ENCODE results near the gene ZNF280D.
"Not testable (repeated sequence)": the region's sequence is repeated elsewhere in the genome, so short reads cannot be mapped to it uniquely, and the experiment has no call there.

Gene ZNF280D

DNA sequence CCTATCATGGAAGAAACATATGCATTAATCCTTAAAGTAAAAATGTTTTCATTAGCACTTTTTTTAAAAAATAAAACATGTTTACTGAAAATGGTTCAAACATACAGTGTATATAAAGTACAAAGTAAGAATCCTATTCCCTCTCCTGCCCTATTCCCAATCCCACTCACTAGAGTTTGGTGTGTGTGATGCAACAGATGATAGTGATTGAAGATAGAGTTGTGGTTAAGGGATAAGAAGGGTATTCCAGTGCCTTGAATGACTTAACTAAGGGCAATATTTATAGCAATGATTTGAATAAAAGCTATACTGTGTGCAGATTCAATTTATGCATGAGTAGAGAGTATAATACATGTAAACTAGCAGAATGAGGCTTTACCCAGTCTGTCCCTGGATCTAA is 18.1 kb downstream of the ZNF280D start:
- no peak for DNase-seq (ENCODE audit: low spot score)

DNA sequence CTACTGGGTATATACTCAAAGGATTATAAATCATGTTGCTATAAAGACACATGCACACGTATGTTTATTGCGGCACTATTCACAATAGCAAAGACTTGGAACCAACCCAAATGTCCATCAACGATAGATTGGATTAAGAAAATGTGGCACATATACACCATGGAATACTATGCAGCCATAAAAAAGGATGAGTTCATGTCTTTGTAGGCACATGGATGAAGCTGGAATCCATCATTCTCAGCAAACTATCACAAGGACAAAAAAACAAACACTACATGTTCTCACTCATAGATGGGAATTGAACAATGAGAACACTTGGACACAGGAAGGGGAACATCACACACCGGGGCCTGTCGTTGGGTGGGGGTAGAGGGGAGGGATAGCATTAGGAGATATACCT is 23.8 kb downstream of the ZNF280D start:
- not testable (repeated sequence) for DNase-seq (ENCODE audit: low spot score)

DNA sequence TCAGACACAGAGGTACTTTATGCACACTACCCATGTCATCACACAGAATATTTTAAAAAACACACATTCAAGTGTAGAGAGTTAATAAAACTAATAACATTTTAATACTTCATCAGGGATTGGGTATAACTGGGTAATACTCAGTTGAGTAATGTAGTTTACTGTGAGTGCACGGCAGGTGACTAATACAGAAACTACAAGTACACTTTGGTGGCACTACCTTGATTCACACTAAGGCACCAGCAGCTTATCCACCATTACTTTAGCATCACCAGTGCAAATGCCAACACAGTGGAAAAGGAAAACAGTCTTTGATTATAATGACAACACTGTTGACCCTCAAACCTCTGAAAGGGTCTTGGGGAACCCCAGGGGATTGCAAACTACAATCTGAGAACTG is 33.6 kb downstream of the ZNF280D start:
- DNase-seq (ENCODE audit: low spot score), result no peak

DNA sequence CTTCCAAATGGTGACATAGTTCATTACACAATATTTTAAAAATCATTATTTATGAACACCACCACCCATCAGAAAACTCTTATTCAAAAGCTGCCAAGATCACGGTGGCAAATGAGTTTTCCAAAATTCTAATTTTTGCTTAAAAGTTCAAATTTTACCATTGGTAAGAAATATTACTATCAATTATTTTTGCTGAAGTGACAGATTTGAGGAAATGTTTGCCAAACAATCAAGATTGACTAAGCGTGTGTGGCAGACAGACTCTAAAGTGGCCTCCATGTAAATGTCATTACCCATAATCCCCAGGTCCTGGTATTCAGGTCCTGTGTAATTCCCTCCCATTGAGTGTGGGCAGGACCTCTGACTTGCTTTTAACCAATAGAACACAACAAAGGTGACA is 35.0 kb downstream of the ZNF280D start:
- no peak for DNase-seq (ENCODE audit: low spot score)

DNA sequence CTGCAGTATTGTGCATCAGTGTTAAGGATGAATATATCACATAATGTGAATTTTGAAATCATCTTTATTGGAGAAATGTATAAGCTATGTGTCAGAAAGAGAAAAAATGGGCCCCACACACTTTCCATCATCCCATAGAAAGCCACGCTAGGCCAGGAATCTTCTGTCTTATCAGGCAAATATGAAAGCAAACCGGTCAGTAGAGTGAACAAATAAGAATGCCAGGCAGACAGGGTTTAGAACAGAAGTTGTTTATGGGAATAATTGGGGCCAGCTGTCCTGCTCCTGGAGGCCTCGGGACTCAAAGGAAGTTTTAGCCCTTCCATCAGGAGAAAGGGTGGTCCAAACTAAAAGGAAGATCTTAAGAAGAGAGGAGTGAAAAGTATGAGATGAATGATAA is 39.5 kb downstream of the ZNF280D start:
- no peak for DNase-seq (ENCODE audit: low spot score)

DNA sequence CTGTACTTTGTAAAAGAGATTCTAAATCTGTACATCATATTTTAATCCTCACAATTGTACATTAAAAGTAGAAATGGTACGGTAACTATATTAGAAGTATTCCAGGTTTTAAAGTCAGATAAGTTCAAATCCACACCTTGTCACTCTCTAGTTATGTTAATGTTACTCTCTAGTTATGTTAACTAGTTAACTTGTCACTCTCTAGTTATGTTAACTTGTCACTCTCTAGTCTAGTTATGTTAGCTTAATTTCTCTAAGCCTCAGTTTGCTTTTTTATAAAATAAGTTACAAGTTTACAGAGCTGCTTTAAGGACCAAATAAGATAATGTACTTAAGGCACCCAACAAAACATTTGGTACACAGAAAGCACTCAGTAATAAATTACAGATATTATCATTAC is 42.6 kb downstream of the ZNF280D start:
- DNase-seq (ENCODE audit: low spot score), result no peak

DNA sequence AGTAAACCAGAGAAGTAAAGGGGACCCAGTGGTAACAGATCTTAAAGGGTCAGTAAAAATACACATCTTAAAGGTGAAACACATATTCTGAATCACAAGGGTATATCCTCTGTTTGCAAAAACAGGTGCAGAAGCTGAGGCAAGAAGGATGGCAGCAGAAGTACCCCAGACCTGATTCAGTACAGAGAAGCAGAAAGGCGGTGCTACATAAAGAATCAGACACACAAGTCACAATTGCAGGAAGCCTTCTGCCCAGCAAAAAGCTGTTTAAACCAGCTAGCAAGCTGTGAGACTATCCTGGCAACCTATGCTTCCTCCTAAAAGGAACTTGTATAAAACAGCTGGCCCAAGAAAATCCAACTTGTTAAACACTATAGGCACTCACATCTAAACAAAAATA is 49.4 kb downstream of the ZNF280D start:
- DNase-seq (ENCODE audit: low spot score), result peak; percentile 3

- no peak for DNase-seq (ENCODE audit: low spot score)
Measured at GRCh38 chr15:56681113-56681512, 52.2 kb downstream of the ZNF280D start.

DNA sequence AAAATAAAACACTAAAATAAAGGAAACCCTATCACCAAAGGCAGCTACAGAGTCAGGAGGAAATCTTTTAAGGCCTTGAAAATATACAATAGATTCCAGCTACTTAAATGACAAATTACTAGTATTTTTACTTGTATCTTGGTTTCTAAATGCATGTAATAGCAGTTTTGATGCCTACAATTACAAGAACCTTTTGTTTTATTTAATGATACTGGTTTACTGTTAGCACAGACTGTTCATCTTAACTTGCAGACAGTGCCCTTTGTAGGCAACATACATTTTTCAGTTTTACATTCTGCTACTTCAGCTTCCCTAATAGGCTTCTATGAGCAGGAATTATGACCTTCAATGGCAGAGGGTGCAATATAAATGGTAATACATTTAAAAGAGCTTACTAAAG is 54.1 kb downstream of the ZNF280D start:
- DNase-seq (ENCODE audit: low spot score), result no peak

GRCh38 chr15:56678571-56678970 is 54.7 kb downstream of the ZNF280D start:
- no peak for DNase-seq (ENCODE audit: low spot score)

- DNase-seq (ENCODE audit: low spot score), result no peak
Measured at GRCh38 chr15:56677271-56677670, 56.0 kb downstream of the ZNF280D start.

DNA sequence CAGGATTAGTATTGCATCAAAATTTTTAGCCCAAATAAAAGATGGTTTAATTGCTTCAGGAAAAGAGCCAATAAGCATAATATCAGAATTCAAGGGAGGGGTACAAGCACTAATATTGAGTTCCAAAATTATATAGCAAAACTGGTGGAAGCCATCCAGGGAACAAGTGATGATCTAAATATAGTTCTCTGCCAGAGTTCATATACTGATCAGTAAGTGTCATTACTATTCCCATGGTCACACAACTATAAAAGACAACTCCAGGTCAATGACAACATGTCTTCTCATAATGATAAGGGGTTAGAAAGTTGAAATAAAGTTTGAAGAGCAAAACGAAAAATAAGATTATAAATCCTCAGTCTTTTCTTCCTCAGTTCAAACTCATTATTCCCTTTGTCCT is 57.4 kb downstream of the ZNF280D start:
- DNase-seq (ENCODE audit: low spot score), result no peak

DNA sequence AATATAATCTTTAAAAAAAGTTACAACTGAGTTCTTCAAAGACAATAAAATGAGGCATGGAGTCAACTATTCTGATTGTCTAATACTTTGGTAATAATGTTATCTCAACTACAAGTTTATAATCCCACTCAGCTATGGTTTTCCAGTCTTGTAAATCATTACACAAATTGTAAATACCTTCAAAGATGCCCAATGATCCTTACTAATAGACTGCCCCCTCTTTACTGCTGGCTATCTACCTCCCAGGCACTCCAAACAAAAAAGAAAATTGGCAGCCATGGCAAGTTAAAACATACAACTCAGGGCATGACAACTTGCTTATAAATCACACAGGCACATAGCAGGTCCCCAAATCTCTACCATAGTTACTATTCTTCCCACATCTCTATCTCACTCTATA is 58.5 kb downstream of the ZNF280D start:
- DNase-seq (ENCODE audit: low spot score), result no peak

- no peak for DNase-seq (ENCODE audit: low spot score)
Measured at GRCh38 chr15:56672721-56673120, 60.6 kb downstream of the ZNF280D start.

GRCh38 chr15:56667517-56667916 is 65.8 kb downstream of the ZNF280D start:
- peak; percentile 4 for DNase-seq (ENCODE audit: low spot score)

DNA sequence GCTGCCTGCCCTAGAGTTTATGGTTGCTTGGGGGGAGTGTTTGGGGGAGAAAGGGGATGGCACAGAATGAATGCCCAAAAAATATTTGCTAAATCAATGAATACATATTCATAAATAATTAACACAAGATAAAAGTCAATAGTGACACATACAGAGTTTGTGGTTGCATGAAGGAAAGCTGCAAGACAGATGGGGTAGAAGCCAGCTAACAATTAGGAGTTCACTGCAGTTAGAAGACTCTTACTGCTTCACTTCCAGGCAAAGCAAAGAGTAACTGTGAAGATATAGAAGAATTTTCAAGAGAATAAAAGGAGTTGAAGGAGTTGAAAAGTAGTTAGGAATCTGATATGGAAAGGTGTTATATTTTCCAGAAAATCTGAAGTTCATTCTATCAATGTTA is 72.4 kb downstream of the ZNF280D start:
- DNase-seq (ENCODE audit: low spot score), result no peak

DNA sequence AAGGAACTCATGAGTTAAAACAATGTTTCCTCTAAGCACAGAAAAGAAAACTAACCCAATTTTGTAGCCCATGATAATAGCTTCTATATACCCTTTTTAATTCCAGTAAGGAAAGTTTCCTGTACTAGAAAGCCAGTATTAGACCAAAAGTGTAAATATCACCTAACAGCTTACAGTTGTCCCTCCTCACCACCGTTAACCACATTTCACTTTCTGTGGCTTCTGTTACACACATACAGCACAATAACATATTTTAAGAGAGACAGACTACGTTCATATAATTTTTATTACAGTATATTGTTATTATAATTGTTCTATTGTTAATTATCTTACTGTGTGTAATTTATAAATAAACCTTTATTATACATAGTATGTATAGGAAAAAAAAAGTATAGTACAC is 74.1 kb downstream of the ZNF280D start:
- DNase-seq (ENCODE audit: low spot score), result no peak

GRCh38 chr15:56654624-56655023 is 78.7 kb downstream of the ZNF280D start:
- no peak for DNase-seq (ENCODE audit: low spot score)

GRCh38 chr15:56654216-56654615 is 79.1 kb downstream of the ZNF280D start:
- DNase-seq (ENCODE audit: low spot score), result no peak

DNA sequence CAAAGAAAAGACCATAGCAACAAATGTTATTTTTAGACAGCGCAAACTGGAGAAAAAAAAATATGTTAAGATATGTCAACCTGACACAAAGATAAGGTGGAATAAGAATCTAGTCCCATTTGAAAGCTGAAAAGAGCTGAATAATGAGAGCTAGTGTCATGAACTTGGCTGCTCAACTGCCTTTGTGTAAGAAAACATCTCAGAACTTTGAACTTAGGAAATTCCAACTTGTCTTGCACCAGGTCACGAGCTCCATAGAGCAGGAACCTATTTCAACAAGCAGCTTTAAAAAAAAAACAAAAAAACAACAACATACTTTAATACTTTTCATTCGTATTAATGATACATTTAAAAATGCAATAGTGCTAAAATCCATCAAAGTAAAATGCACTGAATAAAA is 79.5 kb downstream of the ZNF280D start:
- DNase-seq (ENCODE audit: low spot score), result no peak

GRCh38 chr15:56653107-56653506 is 80.2 kb downstream of the ZNF280D start:
- DNase-seq (ENCODE audit: low spot score), result no peak

DNA sequence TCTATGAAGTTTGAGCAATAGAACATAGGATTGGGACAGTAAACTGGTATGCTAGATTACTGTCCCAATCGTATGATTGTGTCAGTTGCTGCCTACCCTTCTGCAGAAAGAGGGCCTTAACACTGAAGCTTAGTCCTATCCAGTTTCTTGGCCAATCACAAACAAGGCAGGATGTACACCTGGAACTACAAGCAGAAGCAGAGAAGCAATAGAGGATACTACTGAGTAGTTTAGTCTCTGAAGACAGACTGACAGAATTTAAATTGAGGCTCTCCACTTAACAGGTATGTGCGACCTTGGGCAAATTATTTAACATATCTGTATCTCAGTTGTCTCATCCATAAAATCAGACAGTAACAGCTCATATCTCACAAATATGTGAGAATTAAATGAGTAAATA is 85.0 kb downstream of the ZNF280D start:
- no peak for DNase-seq (ENCODE audit: low spot score)

DNA sequence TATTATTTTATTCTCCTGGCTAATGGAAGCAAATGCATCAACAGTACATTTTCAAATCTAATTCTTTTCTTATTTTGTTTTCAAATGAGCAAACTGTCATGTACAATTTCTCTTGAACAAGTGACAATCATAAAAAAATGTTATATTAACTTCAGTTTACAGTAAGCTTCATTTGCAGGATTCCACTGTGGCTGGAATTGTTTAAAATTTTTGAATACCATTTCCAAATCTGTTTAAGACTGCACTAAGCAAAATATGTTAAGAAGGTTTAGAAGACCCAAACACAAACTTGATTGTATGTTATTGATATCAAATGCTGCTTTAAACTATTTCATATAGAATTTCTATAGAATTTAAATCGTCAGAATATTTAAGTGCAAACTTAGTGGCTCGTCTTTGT is 92.8 kb downstream of the ZNF280D start:
- no peak for DNase-seq (ENCODE audit: low spot score)

DNA sequence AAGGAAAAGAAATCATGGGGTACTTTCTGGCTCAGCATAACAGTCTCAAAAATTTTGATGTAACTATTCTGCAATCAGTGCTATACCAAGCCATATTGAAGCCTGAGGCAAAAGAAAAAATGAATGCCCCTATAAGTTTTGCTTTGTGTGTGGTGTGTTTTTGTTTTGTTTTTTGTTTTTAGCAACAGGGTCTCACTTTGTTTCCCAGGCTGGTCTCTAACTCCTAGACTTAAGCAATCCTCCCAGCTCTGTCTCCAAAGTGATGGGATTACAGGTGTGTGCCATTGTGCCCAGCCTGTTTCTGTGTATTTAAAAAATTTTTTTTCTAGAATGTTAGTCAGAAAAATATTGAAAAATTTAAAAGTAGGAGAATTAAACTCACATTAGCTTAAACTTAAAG is 93.2 kb downstream of the ZNF280D start:
- DNase-seq (ENCODE audit: low spot score), result no peak

DNA sequence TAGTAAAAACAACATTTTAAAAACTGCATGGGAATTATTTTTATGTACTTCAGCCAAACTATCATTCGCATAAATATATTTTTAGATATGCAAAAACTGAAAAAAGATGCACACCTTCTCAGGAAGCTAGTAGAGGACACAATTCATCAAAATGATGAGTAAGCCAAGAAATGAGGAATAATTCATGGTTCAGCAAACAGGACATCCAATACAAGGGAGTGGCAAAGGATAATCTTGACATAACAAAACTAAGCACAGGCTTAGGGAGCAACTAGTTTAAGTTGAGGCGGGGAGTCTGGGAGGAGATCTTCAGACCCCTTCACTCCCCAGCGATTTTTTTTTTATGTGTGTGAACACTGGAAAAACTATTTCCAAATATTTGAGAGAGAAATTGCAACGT is 93.7 kb downstream of the ZNF280D start:
- DNase-seq (ENCODE audit: low spot score), result no peak
